ENCODE results near the gene GUCY2C.

GUCY2C gene

DNA sequence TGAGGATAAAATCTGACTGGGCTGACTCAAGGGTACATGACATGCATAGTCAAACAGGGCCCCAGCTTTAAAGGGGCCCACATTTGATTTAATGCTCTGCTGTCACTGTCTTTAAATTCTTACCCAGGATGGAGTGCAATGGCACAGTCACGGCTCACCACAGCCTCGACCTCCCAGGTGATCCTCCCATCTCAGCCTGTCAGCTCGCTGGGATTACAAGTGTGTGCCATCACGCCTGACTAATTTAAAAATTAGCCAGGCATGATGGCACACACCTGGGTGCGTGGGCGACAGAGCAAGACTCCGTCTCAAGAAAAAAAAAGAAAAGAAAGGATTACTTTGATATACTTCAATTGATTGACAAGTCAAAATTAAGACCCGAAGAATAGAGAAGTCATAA lies 119.5 kb downstream of the GUCY2C start:
- in situ Hi-C loops (cut with MboI; ENCODE audit: low sequenced_read_pairs): no loop called here

DNA sequence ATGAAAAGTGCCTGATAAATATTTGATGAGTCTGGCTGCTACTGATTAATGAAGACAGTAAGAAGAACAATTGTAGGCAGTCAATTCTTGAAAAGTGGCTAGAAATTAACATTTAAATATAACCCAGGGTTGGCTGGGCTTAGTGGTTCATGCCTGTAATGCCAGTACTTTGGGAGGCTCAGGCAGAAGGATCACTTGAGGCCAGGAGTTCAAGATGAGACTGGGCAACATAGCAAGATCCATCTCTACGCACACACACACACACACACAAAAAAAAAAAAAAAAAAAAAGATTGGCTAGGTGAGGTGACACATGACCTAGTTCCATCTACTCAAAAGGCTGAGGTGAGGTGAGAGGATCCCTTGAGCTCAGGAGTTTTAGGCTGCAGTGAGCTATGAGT lies 120.8 kb downstream of the GUCY2C start:
- in situ Hi-C loops (cut with MboI; ENCODE audit: low sequenced_read_pairs): no loop called here

DNA sequence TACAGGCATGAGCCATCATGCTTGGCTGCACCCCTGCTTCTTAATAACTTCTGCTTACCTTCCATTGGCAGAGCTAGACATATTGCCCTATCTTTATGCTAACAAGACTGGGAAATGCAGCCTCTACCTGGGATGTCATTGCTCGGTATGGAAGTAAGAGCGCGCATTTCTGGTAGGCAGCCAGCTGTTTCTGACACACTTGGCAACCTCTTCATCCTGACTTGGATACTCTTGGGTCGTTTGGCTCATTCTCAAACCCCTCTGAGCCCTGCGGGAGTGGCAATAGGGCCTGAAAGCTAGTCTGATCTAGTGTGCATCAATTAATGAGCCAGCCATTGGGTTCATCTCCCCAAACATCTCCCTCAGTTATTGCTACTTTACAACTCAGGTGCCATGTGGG lies 123.3 kb downstream of the GUCY2C start:
- in situ Hi-C loops (cut with MboI; ENCODE audit: low sequenced_read_pairs): no loop called here

DNA sequence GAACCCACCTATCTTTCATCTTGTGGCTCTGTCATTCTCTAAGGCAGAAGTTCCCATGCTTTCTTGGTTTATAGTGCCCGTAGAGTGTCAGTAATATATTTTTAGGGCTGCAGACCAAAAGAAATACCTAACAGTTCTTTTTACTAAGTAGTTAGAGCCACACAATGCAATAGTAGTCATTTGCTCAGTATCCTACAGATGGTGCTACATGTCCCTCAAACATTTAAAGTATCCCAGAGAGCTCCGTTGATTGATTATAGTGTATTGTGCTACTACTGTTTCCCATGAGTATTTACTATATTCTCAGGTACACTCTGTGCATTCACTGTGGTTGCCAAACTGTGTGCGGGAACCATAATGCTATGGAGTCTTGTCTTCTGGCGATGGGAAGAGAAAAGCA lies 124.0 kb downstream of the GUCY2C start:
- in situ Hi-C loops (cut with MboI; ENCODE audit: low sequenced_read_pairs): no loop called here

DNA sequence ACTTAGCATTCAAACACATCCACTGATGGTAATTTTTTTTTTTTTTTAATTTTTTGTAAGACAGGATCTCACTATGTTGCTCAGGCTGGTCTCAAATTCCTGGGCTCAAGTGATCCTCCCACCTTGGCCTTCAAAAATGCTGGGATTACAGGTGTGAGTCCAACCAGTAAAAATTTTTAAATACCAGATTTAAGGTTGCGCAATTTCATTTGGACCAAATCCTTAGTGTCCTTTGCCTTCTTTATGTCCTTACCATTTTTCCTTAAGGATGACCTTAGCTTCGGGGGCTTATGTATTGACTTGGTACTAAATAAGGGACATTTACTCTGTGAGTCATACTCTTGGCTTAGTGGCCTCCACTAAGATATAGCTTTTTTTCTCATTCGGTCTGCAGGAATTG lies 124.6 kb downstream of the GUCY2C start:
- in situ Hi-C loops (cut with MboI; ENCODE audit: low sequenced_read_pairs): no loop called here

DNA sequence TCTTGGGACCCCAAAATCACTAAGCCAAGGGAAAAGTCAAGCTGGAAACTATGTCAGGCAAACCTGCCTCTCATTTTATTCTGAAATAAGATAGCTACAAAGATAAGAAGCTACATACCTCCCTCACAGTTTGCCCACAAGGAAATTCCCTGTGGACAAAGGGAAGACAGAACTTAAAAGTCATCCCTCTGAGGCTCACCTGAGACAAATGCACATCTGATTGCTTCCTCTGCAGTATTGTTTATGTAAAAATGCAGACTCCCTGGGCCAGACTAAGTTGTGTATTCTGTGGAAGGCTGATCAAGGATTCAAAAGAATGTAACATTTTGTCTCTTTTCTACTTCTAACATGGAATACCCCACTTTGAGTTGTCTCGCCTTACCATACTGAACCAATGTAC lies 126.2 kb downstream of the GUCY2C start:
- in situ Hi-C loops (cut with MboI; ENCODE audit: low sequenced_read_pairs): no loop called here

DNA sequence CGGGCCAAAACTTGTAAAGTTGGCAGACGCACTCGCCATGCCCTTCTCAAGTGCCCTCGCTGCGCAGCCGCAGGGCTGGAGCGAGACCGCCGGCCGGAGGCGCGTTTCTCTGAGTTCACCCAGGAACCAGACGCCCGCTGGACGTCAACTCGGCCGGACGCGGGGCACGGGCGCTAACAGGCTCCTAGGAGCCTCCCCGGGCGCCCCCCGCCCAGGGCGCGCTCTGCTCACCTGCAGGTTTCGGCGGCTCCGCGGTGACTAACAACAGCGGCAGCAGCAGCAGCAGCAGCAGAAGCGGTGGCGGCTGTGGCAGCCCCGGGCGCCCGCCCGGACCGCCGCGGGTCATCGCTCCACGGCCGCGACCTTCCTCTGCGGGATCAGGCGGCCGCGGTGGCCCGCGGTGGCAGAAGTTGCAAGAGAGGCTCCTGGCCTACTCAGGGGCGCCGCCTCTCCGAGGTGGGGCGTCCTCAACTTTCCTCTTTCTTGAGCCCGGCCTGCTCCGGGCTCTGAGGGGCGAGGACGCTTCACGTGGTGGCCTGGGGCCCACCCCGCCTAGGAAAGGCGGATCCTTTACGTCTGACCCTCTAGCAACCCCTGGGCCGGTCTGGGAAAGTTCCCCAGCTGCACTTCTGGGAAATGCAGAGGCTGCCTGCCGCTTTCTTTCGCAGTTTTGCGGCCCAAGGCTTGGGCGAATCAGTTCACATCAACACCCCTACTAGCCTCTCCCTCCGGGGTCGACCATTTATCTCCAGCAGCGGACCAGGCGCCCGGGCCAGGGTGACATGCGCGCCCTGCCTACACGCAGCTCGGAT lies 128.8 kb downstream of the GUCY2C start, which contains the start of gene PLBD1:
Gene PLBD1, minus strand, starts transcription at position 533 of the 812 bp plus-strand sequence. Its CDS starts 187 bp downstream, at position 346.
- in situ Hi-C loops (cut with MboI; ENCODE audit: low sequenced_read_pairs): no loop called here

DNA sequence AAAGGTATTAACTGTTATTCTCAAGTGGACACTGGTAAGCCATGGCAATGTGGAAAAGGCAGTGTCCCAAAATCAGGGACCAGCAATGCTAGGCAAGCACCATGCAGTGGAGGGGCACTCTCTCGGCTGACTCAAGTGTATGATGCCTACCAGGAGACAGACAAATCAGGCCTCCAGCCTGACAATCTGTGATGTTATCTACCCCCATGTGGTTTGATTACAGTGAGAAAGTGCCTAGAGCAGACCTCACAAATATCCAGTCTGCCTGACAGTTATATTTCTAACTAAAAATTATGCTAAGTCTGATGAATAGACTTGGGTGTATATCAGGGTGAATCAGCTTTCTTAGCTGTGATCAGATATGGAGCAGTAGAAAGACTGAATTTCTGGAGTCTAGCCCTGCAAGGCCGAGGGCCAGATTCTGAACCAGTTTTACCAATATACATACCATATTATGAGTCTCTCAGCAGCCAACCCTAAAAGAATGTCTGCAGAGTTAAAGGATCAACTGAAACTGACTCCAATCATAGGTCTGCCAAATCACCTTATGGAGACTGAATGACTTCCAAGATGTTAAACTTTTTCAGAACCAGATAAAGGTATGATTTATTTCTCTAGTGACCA lies 132.0 kb downstream of the GUCY2C start:
- in situ Hi-C loops (cut with MboI; ENCODE audit: low sequenced_read_pairs): no loop called here

DNA sequence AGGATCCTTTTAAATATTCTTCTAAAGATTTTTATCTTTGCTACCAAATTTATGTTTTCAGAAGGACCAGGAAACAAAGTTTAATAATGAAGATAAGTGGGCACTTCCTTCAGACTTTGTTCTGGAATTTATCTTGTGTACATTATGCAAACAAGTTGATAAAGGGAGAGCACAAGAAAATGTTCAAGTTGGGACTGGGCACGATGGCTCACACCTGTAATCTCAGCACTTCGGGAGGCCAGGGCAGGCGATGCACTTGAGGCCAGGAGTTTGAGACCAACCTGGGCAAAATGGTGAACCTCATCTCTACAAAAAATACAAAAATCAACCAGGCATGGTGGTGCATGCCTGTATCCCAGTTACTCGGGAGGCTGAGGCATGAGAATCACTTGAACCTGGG lies 133.4 kb downstream of the GUCY2C start:
- in situ Hi-C loops (cut with MboI; ENCODE audit: low sequenced_read_pairs): no loop called here
